Mesenchymal stem cell (in vitro differentiated cells and primary cell): ENCODE data around the gene TRIM73.
"Not testable (repeated sequence)": the region's sequence is repeated elsewhere in the genome, so short reads cannot be mapped to it uniquely, and the experiment has no call there.

ENCODE experiments used
- DNase-seq: peaks from one replicate; pipeline ENCODE4 v3.0.0-alpha.2; 2013
- H2AFZ ChIP-seq: one replicate; pipeline ENCODE4 v1.6.1; 2013; ENCODE audit warnings: low read depth, mild to moderate bottlenecking, control low read depth, inconsistent platforms, low read length, moderate library complexity
- H2AK5ac ChIP-seq: 2 replicates; pipeline ENCODE4 v1.6.1; 2013; ENCODE audit warnings: low read length, moderate library complexity, mild to moderate bottlenecking, inconsistent platforms; ENCODE audit not compliant: severe bottlenecking
- H2BK120ac ChIP-seq: one replicate; pipeline ENCODE4 v1.6.1; 2013; ENCODE audit warnings: low read depth, mild to moderate bottlenecking, inconsistent platforms, low read length, moderate library complexity
- H2BK12ac ChIP-seq, 2 experiments: one replicate each; pipeline ENCODE4 v1.6.1; 2013; ENCODE audit warnings: inconsistent platforms in 2 of 2, low read length in 2 of 2, mild to moderate bottlenecking in 2 of 2, moderate library complexity in 2 of 2, control low read depth in 1 of 2
- H2BK15ac ChIP-seq: one replicate; pipeline ENCODE4 v1.6.1; 2013; ENCODE audit warnings: mild to moderate bottlenecking, low read depth, inconsistent platforms; ENCODE audit not compliant: poor library complexity, severe bottlenecking
- H2BK5ac ChIP-seq: 2 replicates; pipeline ENCODE4 v1.6.1; 2013; ENCODE audit warnings: low read depth, mild to moderate bottlenecking, low read length, control low read depth, inconsistent platforms; ENCODE audit not compliant: poor library complexity, severe bottlenecking
- H3K14ac ChIP-seq, 2 experiments: one replicate each; pipeline ENCODE4 v1.6.1; 2013; ENCODE audit warnings: inconsistent platforms in 2 of 2, low read length in 2 of 2, control low read depth in 1 of 2, mild to moderate bottlenecking in 1 of 2, moderate library complexity in 1 of 2
- H3K18ac ChIP-seq, 2 experiments: one replicate each; pipeline ENCODE4 v1.6.1; 2013; ENCODE audit warnings: inconsistent platforms in 2 of 2, low read length in 2 of 2, control low read depth in 1 of 2, low read depth in 1 of 2, mild to moderate bottlenecking in 1 of 2
- H3K23ac ChIP-seq, 2 experiments: one replicate each; pipeline ENCODE4 v1.6.1; 2013; ENCODE audit warnings: inconsistent platforms in 2 of 2, low read length in 2 of 2, mild to moderate bottlenecking in 2 of 2, moderate library complexity in 2 of 2, control low read depth in 1 of 2
- H3K27ac ChIP-seq: 2 replicates; pipeline ENCODE4 v1.5.1; 2013; ENCODE audit warnings: mild to moderate bottlenecking, moderate library complexity, low read length, control low read depth, inconsistent platforms; ENCODE audit not compliant: poor library complexity, severe bottlenecking
- H3K27me3 ChIP-seq, 2 experiments: 2 replicates each; pipeline versions ENCODE4 v1.6.1 to v1.7.0; 2013; ENCODE audit warnings: low read length in 2 of 2, mild to moderate bottlenecking in 2 of 2, moderate library complexity in 2 of 2, control low read depth in 1 of 2, inconsistent platforms in 1 of 2; ENCODE audit not compliant: control insufficient read depth in 1 of 2, insufficient read depth in 1 of 2
- H3K36me3 ChIP-seq, 2 experiments: 2 replicates each; pipeline versions ENCODE4 v1.6.1 to v1.7.0; 2013; ENCODE audit warnings: low read length in 2 of 2, control low read depth in 1 of 2, inconsistent platforms in 1 of 2, low read depth in 1 of 2, mild to moderate bottlenecking in 1 of 2; ENCODE audit not compliant: insufficient read depth in 2 of 2, control insufficient read depth in 1 of 2
- H3K4ac ChIP-seq, 2 experiments: one replicate each; pipeline ENCODE4 v1.6.1; 2013; ENCODE audit warnings: inconsistent platforms in 2 of 2, low read length in 2 of 2, mild to moderate bottlenecking in 2 of 2, moderate library complexity in 2 of 2, control low read depth in 1 of 2, low read depth in 1 of 2
- H3K4me1 ChIP-seq: 2 replicates; pipeline ENCODE4 v1.6.1; 2013; ENCODE audit warnings: low read depth, low read length, control low read depth; ENCODE audit not compliant: control insufficient read depth, insufficient read depth
- H3K4me2 ChIP-seq: 2 replicates; pipeline ENCODE4 v1.6.1; 2013; ENCODE audit warnings: low read length, mild to moderate bottlenecking, inconsistent platforms; ENCODE audit not compliant: poor library complexity, severe bottlenecking
- H3K4me3 ChIP-seq, 2 experiments: 2 replicates each; pipeline versions ENCODE4 v1.5.1 to v1.7.0; 2013; ENCODE audit warnings: low read length in 2 of 2, mild to moderate bottlenecking in 2 of 2, control low read depth in 1 of 2, low read depth in 1 of 2; ENCODE audit not compliant: insufficient read depth in 1 of 2
- H3K79me1 ChIP-seq: replicated peaks from 2 replicates; pipeline ENCODE4 v1.6.1; 2013; ENCODE audit warnings: mild to moderate bottlenecking, control low read depth, low read length, inconsistent platforms; ENCODE audit not compliant: poor library complexity, severe bottlenecking
- H3K9ac ChIP-seq: 2 replicates; pipeline ENCODE4 v1.7.0; 2013; ENCODE audit warnings: mild to moderate bottlenecking, low read length, moderate library complexity
- H3K9me3 ChIP-seq: 2 replicates; pipeline ENCODE4 v1.7.0; 2013; ENCODE audit warnings: mild to moderate bottlenecking, low read length; ENCODE audit not compliant: control insufficient read depth
- H4K8ac ChIP-seq: one replicate; pipeline ENCODE4 v1.6.1; 2013; ENCODE audit warnings: inconsistent platforms, mild to moderate bottlenecking, low read length, moderate library complexity
- H4K91ac ChIP-seq: one replicate; pipeline ENCODE4 v1.6.1; 2013; ENCODE audit warnings: mild to moderate bottlenecking, low read length, inconsistent platforms
- WGBS: methylation state at CpG from one replicate; pipeline ENCODE4 v1.1.7; 2013; ENCODE audit warnings: mixed read lengths; 5-methylcytosine and 5-hydroxymethylcytosine counted together

TRIM73 gene

GRCh38 chr7:75403455-75404443, 8.3 kb downstream of the TRIM73 start:
- H2BK15ac ChIP-seq, H3K4me3 ChIP-seq, H3K14ac ChIP-seq, H3K9me3 ChIP-seq, H3K18ac ChIP-seq, H2AFZ ChIP-seq, H3K9ac ChIP-seq, H4K8ac ChIP-seq, DNase-seq, H3K4me1 ChIP-seq, H3K23ac ChIP-seq, H3K4me2 ChIP-seq, H3K27me3 ChIP-seq, H3K27ac ChIP-seq, H2BK5ac ChIP-seq, H2AK5ac ChIP-seq, H3K79me1 ChIP-seq, H2BK120ac ChIP-seq, H2BK12ac ChIP-seq, H3K36me3 ChIP-seq, H4K91ac ChIP-seq, H3K4ac ChIP-seq: not testable (repeated sequence)
- no CpG with 5 or more reads among the region's 28 CpGs for WGBS

GRCh38 chr7:75404663-75405062, 9.2 kb downstream of the TRIM73 start:
- H3K27me3 ChIP-seq, H3K4me3 ChIP-seq, H3K36me3 ChIP-seq, H3K4ac ChIP-seq, H3K27ac ChIP-seq, H3K4me2 ChIP-seq, H2BK5ac ChIP-seq, H3K79me1 ChIP-seq, H3K23ac ChIP-seq, H3K9me3 ChIP-seq, H2BK15ac ChIP-seq, H3K14ac ChIP-seq, H4K91ac ChIP-seq, H3K4me1 ChIP-seq, H4K8ac ChIP-seq, H2BK120ac ChIP-seq, H3K9ac ChIP-seq, H2AK5ac ChIP-seq, H2AFZ ChIP-seq, H2BK12ac ChIP-seq, DNase-seq, H3K18ac ChIP-seq: not testable (repeated sequence)
- WGBS = no CpG with 5 or more reads among the region's 18 CpGs

- H3K4ac ChIP-seq, H3K27ac ChIP-seq, H4K91ac ChIP-seq, H4K8ac ChIP-seq, H3K4me2 ChIP-seq, H3K4me1 ChIP-seq, H2BK120ac ChIP-seq, H2AK5ac ChIP-seq, H2BK12ac ChIP-seq, H3K4me3 ChIP-seq, H3K79me1 ChIP-seq, H2BK5ac ChIP-seq, H3K27me3 ChIP-seq, H3K18ac ChIP-seq, H3K9ac ChIP-seq, H2BK15ac ChIP-seq, H3K9me3 ChIP-seq, H3K14ac ChIP-seq, H3K36me3 ChIP-seq, H3K23ac ChIP-seq, DNase-seq, H2AFZ ChIP-seq: not testable (repeated sequence)
- no CpG with 5 or more reads among the region's 74 CpGs for WGBS
These were observed 14.7 kb downstream of the TRIM73 start for GRCh38 chr7:75409880-75410822.

GRCh38 chr7:75410823-75411173, 15.4 kb downstream of the TRIM73 start:
- H2BK12ac ChIP-seq, H3K4me1 ChIP-seq, H3K14ac ChIP-seq, H4K8ac ChIP-seq, H3K23ac ChIP-seq, H3K9ac ChIP-seq, H3K4ac ChIP-seq, H3K27me3 ChIP-seq, H4K91ac ChIP-seq, H3K36me3 ChIP-seq, H2AK5ac ChIP-seq, H3K79me1 ChIP-seq, H2AFZ ChIP-seq, H3K18ac ChIP-seq, H3K9me3 ChIP-seq, H2BK15ac ChIP-seq, H2BK5ac ChIP-seq, H3K27ac ChIP-seq, H3K4me3 ChIP-seq, H2BK120ac ChIP-seq, DNase-seq, H3K4me2 ChIP-seq: not testable (repeated sequence)
- WGBS = no CpG with 5 or more reads among the region's 13 CpGs
